Kidney (tissue), 14 donors: Measurements from ENCODE around the gene MAP2K6. TPM values are rescaled to one million over a fixed set of nuclear protein-coding genes. Genes with fewer than 3 reads are reported as not detected.

Source experiments
- DNase-seq, 5 donors: peaks; one replicate each; pipeline ENCODE4 v3.0.0-alpha.2; 2013 to 2020
- FAIRE-seq: peaks from 2 replicates; lab custom pipeline; 2012; peaks lifted over from hg19 to GRCh38; lab: Jason Lieb, UNC
- H3K27ac ChIP-seq, 2 donors: one replicate each; pipeline ENCODE4 v1.7.0; 2013; ENCODE audit warnings: low read depth in 2 of 2, low read length in 2 of 2, inconsistent platforms in 1 of 2
- H3K27me3 ChIP-seq: one replicate; pipeline ENCODE4 v1.7.1; 2013; ENCODE audit warnings: low read length, inconsistent platforms; ENCODE audit not compliant: control insufficient read depth, insufficient read depth
- H3K36me3 ChIP-seq, 3 donors: one replicate each; pipeline versions ENCODE4 v1.7.0 to v1.7.1; 2013; ENCODE audit warnings: low read length in 3 of 3, control low read depth in 1 of 3, inconsistent platforms in 1 of 3; ENCODE audit not compliant: insufficient read depth in 3 of 3, control insufficient read depth in 2 of 3
- H3K4me1 ChIP-seq, 3 donors: one replicate each; pipeline versions ENCODE4 v1.7.0 to v1.7.1; 2013; ENCODE audit warnings: low read length in 3 of 3, inconsistent platforms in 1 of 3, low read depth in 1 of 3; ENCODE audit not compliant: control insufficient read depth in 2 of 3, insufficient read depth in 2 of 3
- H3K4me3 ChIP-seq, 3 donors: one replicate each; pipeline versions ENCODE4 v1.7.0 to v1.8.1; 2013; ENCODE audit warnings: low read length in 3 of 3, control low read depth in 1 of 3, inconsistent platforms in 1 of 3
- H3K9ac ChIP-seq, 3 donors: one replicate each; pipeline versions ENCODE4 v1.7.0 to v1.7.1; 2013; ENCODE audit warnings: low read length in 3 of 3, control low read depth in 1 of 3, inconsistent platforms in 1 of 3
- H3K9me3 ChIP-seq, 3 donors: one replicate each; pipeline versions ENCODE4 v1.7.0 to v1.7.1; 2013; ENCODE audit warnings: low read length in 3 of 3, control low read depth in 1 of 3, inconsistent platforms in 1 of 3; ENCODE audit not compliant: control insufficient read depth in 2 of 3, insufficient read depth in 1 of 3
- intact Hi-C: fragments of 100-400 bp; cut with DNase I; formaldehyde crosslinking; loops from one replicate; pipeline ENCODE4 v1.11.1; 2022
- polyA plus RNA-seq: library from polyadenylated mRNA; stranded (reverse); fragments of 350-450 nt; fragmentation: Illumina TruSeq; extraction: RNeasy Lipid Tissue Mini Kit (QIAGEN cat#74804); gene quantifications from one replicate; pipeline ENCODE4 v1.2.3, GENCODE V29; 2014; ENCODE audit warnings: low read depth, low replicate concordance; ENCODE audit not compliant: insufficient read depth
- total RNA-seq: library from RNA; stranded (reverse); fragmentation: NEBNext Ultra II Directional; extraction: Animal tissue kit (Norgen Biotek cat#: 25700); gene quantifications from one replicate; pipeline ENCODE4 v1.2.1, GENCODE V29; 2021
- TF ChIP-seq, protein P1 (sequence below): IDR thresholded peaks from 3 replicates; pipeline ENCODE4 v1.5.1; 2012; ENCODE audit warnings: mild to moderate bottlenecking, moderate library complexity, borderline replicate concordance; ENCODE audit not compliant: insufficient read depth; ENCODE audit errors: extremely low read depth
- donor health status: control.
- donor health status: control.
- donor health status: control.
- donor health status: control.
- donor health status: control.
- donor health status: DM: yes; HTN: yes; CAD: no.
- donor health status: Normal renal cell carcinoma (clear cell type).

The MAP2K6 gene
- total and polyA plus RNA-seq, 2 donors from 2014 or later, result 8.6 to 10.2 TPM

DNA sequence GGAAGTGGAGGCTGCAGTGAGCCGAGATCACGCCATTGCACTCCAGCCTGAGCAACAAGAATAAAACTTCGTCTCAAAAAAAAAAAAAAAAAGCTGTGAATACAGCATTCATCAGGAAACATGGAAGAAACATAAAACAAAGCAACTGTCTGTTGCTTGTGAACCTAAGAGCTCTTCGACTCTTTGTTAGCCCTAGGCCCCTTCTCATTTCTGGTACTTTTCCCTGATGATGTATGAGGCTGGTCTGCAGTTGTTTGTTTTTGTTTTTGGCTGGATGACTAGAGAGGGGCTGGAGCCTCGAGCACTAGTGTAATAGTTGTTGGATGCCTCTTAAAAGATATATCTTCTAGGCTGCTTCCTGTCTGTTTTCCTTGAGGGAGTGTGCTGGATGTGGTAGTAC, 113.5 kb downstream of the MAP2K6 start:
- Histone ChIP-seq H3K9me3 (no peaks in the 10 kb centered on the region), H3K9ac (no peak overlapping the region), H3K36me3 (peaks cover 0 to 3% (median 0%) of the 10 kb centered on the region in 3 donors), H3K27me3 (no peaks in the 10 kb centered on the region), H3K27ac (no peak overlapping the region), H3K4me1 (no peaks in the 10 kb centered on the region), H3K4me3 (no peak overlapping the region)
- DNase-seq (no peak), FAIRE-seq (no peak)
- intact Hi-C loops, result loop anchor here (10.0 kb wide), 1 partner anchor 193 kb away; no protein-coding TSS in a partner anchor
- TF ChIP-seq, protein P1, sequence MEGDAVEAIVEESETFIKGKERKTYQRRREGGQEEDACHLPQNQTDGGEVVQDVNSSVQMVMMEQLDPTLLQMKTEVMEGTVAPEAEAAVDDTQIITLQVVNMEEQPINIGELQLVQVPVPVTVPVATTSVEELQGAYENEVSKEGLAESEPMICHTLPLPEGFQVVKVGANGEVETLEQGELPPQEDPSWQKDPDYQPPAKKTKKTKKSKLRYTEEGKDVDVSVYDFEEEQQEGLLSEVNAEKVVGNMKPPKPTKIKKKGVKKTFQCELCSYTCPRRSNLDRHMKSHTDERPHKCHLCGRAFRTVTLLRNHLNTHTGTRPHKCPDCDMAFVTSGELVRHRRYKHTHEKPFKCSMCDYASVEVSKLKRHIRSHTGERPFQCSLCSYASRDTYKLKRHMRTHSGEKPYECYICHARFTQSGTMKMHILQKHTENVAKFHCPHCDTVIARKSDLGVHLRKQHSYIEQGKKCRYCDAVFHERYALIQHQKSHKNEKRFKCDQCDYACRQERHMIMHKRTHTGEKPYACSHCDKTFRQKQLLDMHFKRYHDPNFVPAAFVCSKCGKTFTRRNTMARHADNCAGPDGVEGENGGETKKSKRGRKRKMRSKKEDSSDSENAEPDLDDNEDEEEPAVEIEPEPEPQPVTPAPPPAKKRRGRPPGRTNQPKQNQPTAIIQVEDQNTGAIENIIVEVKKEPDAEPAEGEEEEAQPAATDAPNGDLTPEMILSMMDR, result no peak

DNA sequence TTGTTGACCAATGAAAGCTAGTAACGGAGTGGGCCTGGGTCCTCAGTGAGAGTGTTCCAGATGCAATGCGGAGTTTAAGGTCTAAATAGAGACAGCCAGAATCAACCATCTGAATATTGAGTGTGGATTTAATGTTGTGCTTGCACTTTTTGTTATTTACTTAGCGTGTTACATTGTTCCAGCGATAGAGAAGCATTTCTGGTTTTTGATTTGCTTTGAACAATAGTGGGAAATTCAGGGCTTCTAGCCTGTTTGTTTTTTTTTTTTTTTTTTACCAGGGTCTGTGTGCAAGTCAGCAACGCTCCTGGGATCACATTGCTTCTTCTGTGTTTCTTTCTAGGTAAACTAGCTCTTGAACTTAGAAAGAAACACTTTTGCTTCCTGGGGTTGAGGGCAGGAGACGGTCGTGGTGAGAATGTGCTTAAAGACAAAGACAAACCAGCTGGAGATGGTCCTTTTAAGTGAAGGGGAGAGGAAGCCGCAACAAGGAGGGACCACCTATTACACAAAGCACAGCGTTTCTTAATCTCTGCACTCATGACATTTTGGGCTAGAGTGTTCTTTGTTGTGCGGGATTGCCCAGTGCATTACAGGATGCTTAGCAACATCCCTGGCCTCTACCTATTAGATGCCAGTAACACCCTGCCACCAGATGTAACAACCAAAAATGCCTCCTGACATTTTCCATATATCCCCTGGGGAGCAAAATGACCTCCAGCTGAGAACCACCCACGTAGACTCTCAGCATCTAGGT, 119.2 kb downstream of the MAP2K6 start:
- no peak for DNase-seq
- Histone ChIP-seq H3K9ac (no peak overlapping the region), H3K4me3 (no peak overlapping the region), H3K27me3 (no peaks in the 10 kb centered on the region), H3K36me3 (peaks cover 0 to 3% (median 2%) of the 10 kb centered on the region in 3 donors), H3K27ac (no peak overlapping the region), H3K4me1 (no peaks in the 10 kb centered on the region), H3K9me3 (no peaks in the 10 kb centered on the region)
- FAIRE-seq, result no peak
- intact Hi-C loops, result no loop called here
- TF ChIP-seq, protein P1, result no peak

DNA sequence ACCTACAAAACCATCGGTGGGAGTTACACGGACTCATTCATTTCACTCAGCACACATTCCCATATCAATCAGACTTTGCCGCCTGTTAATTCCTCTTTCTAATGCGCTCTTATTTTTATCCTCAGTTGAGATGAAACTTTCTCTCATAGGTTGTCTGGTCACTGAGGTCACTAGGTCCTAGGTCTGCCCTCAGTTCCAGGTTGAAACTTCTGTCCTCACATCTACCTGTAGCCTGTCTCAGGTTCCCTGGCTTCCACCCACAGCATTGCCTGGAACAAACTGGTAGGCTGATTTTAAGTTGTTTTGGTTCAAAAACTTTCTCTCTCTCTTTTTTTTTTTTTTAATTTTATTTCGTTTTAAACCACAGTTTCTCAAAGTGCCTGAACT, 119.7 kb downstream of the MAP2K6 start:
- intact Hi-C loops, result no loop called here
- FAIRE-seq (no peak), DNase-seq (no peak)
- H3K4me3 ChIP-seq, result no peak overlapping the region
- no peaks in the 10 kb centered on the region for H3K27me3 ChIP-seq
- H3K27ac ChIP-seq, result no peak overlapping the region
- H3K9ac ChIP-seq, result no peak overlapping the region
- peaks cover 0 to 3% (median 2%) of the 10 kb centered on the region in 3 donors for H3K36me3 ChIP-seq
- H3K4me1 ChIP-seq, result no peaks in the 10 kb centered on the region
- H3K9me3 ChIP-seq, result no peaks in the 10 kb centered on the region
- TF ChIP-seq, protein P1, result no peak
